GM21360 (cell line): ENCODE data around the gene CFHR2.
"Not testable (repeated sequence)": the region's sequence is repeated elsewhere in the genome, so short reads cannot be mapped to it uniquely, and the experiment has no call there.

ENCODE experiments used
- ATAC-seq: cut with Tn5 transposase; IDR thresholded peaks from one replicate; pipeline ENCODE4 v1.9.1; 2021; ENCODE audit warnings: mild to moderate bottlenecking, moderate library complexity; ENCODE audit not compliant: unreplicated experiment

The CFHR2 gene

GRCh38 chr1:196943568-196943967 is at the start of gene CFHR2:
Gene CFHR2, plus strand, starts transcription at chr1:196943738. Its CDS starts 143 bp downstream, at chr1:196943881.
- not testable (repeated sequence) for ATAC-seq

- no peak for ATAC-seq
Observed at GRCh38 chr1:196896355-196896754, 47.2 kb upstream of the CFHR2 start.

GRCh38 chr1:196897158-196897828 is 46.2 kb upstream of the CFHR2 start:
- no peak for ATAC-seq

GRCh38 chr1:196902344-196902743 is 41.2 kb upstream of the CFHR2 start:
- ATAC-seq = no peak

GRCh38 chr1:196910215-196910614 is 33.3 kb upstream of the CFHR2 start:
- no peak for ATAC-seq

- not testable (repeated sequence) for ATAC-seq
Observed at GRCh38 chr1:196912283-196912682, 31.3 kb upstream of the CFHR2 start.

GRCh38 chr1:196926839-196927238 is 16.7 kb upstream of the CFHR2 start:
- not testable (repeated sequence) for ATAC-seq

GRCh38 chr1:196932853-196933252 is 10.7 kb upstream of the CFHR2 start:
- not testable (repeated sequence) for ATAC-seq

GRCh38 chr1:196933531-196934189 is 9.9 kb upstream of the CFHR2 start:
- no peak for ATAC-seq

GRCh38 chr1:196941474-196941873 is 2.1 kb upstream of the CFHR2 start:
- ATAC-seq = not testable (repeated sequence)

- ATAC-seq = peak; percentile 96
Observed at GRCh38 chr1:196951711-196952394, 8.3 kb downstream of the CFHR2 start.

GRCh38 chr1:196954778-196955177 is 11.2 kb downstream of the CFHR2 start:
- ATAC-seq = no peak

- ATAC-seq = no peak
Observed at GRCh38 chr1:196955926-196956325, 12.4 kb downstream of the CFHR2 start.

- ATAC-seq = peak; percentile 93
Observed at GRCh38 chr1:196960854-196961253, 17.3 kb downstream of the CFHR2 start.

GRCh38 chr1:196970182-196970581 is 26.6 kb downstream of the CFHR2 start:
- no peak for ATAC-seq

- ATAC-seq = no peak
Observed at GRCh38 chr1:196976278-196976677, 32.7 kb downstream of the CFHR2 start.

GRCh38 chr1:196977278-196977677 is 33.7 kb downstream of the CFHR2 start, which contains the start of gene CFHR5:
Gene CFHR5, plus strand, starts transcription at chr1:196977556. Its CDS starts 109 bp downstream, at chr1:196977665.
- ATAC-seq = no peak

GRCh38 chr1:196980859-196981258 is 37.3 kb downstream of the CFHR2 start:
- no peak for ATAC-seq

- not testable (repeated sequence) for ATAC-seq
Observed at GRCh38 chr1:196982247-196982646, 38.7 kb downstream of the CFHR2 start.

GRCh38 chr1:196991919-196992651 is 48.5 kb downstream of the CFHR2 start:
- not testable (repeated sequence) for ATAC-seq

- ATAC-seq = no peak
Observed at GRCh38 chr1:196993916-196994315, 50.4 kb downstream of the CFHR2 start.
